ENCODE results near the gene APLP1.
"Not testable (repeated sequence)": the region's sequence is repeated elsewhere in the genome, so short reads cannot be mapped to it uniquely, and the experiment has no call there.

APLP1 gene

GRCh38 chr19:35901055-35901644, 32.8 kb downstream of the APLP1 start:
- peak overlapping the region; percentile 79; the same call in 1 of the 2 replicates for H3K4me3 ChIP-seq (ENCODE audit: low read length)

DNA sequence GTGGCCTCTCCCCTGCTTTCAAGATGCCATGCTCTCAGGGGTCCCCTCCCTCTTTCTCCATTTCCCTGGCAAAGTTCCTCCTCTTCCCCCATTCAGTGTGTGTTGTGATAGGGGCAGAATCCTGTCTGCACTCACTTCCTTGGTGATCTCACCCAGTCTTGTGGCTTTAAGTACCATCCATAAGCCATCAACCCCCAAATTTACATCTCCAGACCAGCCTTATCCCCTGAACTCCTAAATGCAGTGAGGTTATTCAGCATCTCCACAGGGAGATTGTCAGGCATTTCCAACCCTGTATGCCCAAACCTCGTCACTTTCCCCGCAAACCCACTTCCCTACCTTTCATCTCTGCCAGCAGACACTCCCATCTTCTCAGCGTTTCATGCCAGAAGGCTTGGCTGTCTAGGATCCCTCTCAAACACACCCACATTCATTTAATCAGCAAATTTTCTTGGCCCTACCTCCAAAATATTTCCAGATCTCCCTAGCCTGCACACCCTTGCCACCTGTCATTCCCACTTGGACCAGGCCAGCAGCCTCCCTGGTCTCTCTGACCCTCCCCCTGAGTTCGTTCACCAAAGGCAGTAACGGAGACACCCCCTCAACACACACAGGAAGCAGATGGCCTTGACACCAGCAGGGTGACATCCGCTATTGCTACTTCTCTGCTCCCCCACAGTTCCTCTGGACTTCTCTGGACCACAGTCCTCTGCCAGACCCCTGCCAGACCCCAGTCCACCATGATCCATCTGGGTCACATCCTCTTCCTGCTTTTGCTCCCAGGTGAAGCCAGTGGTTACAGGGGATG, 33.7 kb downstream of the APLP1 start, which contains the start of gene HCST:
Gene HCST (plus strand): TSS at position 676 of the 808 bp plus-strand sequence. CDS start 65 bp downstream, at position 741.
- H3K4me3 ChIP-seq (ENCODE audit: low read length) = peak within 1 kb of the TSS; percentile 54; the same call in 1 of the 2 replicates
- no peak for TF ChIP-seq ZNF274 (IDR thresholded peaks at IDR 0.05; ENCODE audit: low read depth, low read length)

More at GRCh38 chr19:35901055-35901644, 32.8 kb downstream of the APLP1 start:
- TF ChIP-seq ZNF274 (IDR thresholded peaks at IDR 0.05; ENCODE audit: low read depth, low read length) = no peak

DNA sequence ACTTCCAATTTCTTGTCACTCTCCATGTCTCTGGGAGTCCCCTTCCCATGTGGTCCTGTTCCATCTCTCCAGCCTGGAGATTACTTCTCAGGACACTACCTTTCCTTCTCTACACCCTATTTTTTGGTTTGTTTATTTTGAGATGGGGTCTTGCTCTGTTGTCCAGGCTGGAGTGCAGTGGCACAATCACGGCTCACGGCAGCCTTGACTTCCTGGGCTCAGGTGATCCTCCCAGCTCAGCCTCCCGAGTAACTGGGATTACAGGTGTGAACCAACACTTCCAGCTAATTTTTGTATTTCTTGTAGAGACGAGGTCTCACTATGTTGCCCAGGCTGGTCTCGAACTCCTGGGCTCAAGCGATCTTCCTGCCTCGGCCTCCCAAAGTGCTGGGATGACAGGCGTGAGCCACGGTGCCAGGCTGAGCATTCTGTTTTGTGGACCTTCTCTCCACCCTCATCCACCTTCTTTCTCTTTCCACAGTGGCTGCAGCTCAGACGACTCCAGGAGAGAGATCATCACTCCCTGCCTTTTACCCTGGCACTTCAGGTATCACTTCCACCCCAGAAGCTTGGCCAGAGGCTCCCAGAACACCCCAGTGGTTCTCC, 34.6 kb downstream of the APLP1 start:
- no peak for TF ChIP-seq ZNF274 (IDR thresholded peaks at IDR 0.05; ENCODE audit: low read depth, low read length)

DNA sequence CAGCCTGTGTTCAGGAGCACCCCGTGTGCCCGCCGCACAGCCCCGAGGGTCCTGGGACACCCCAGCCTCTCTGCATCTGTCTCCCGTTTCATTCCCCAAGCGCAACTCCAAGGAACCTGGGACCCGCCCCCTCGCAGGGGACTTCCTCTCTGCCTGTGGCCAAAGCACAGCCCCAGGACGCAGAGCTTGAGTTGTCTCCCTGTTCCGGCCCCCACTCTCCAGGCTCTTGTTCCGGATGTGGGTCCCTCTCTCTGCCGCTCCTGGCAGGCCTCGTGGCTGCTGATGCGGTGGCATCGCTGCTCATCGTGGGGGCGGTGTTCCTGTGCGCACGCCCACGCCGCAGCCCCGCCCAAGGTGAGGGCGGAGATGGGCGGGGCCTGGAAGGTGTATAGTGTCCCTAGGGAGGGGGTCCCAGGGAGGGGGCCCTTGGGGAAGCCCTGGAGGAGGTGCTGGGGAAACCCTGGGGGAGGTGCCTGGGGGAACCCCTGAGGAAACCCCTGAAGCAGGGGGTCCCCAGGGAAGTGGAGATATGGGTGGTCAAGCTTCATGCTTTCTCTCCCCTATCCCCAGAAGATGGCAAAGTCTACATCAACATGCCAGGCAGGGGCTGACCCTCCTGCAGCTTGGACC, 35.3 kb downstream of the APLP1 start:
- H3K4me3 ChIP-seq (ENCODE audit: low read length) = peak overlapping the region; percentile 54; the same call in 1 of the 2 replicates
- TF ChIP-seq ZNF274 (IDR thresholded peaks at IDR 0.05; ENCODE audit: low read depth, low read length) = no peak

More for the DNA sequence above, 34.6 kb downstream of the APLP1 start:
- H3K4me3 ChIP-seq (ENCODE audit: low read length) = peak overlapping the region; percentile 54; the same call in 1 of the 2 replicates

- H3K4me3 ChIP-seq (ENCODE audit: low read length) = no peak overlapping the region
- TF ChIP-seq ZNF274 (IDR thresholded peaks at IDR 0.05; ENCODE audit: low read depth, low read length) = no peak
These were observed 36.1 kb downstream of the APLP1 start for GRCh38 chr19:35904311-35905068.

GRCh38 chr19:35905178-35905727, 36.9 kb downstream of the APLP1 start:
- no peak for TF ChIP-seq ZNF274 (IDR thresholded peaks at IDR 0.05; ENCODE audit: low read depth, low read length)
- H3K4me3 ChIP-seq (ENCODE audit: low read length) = no peak overlapping the region

DNA sequence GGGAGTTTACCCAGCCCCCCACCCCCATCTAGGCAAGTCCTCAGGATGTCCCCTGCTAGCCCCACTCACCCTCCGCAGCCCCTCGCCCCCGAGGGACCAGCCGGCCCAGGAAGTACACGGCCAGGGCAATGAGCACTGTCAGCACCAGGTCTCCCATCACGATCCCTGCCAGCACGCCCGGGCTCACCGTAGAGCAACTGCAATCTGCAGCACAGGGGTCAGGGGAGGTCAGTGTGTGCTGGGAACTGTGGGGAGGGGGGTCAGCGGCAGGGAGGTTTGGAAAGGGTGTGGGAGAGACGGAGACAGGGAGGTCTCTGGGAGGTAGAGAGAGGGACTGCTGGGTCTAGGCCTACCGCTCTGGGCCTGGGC, 39.0 kb downstream of the APLP1 start:
- no peak for TF ChIP-seq ZNF274 (IDR thresholded peaks at IDR 0.05; ENCODE audit: low read depth, low read length)
- no peak overlapping the region for H3K4me3 ChIP-seq (ENCODE audit: low read length)

DNA sequence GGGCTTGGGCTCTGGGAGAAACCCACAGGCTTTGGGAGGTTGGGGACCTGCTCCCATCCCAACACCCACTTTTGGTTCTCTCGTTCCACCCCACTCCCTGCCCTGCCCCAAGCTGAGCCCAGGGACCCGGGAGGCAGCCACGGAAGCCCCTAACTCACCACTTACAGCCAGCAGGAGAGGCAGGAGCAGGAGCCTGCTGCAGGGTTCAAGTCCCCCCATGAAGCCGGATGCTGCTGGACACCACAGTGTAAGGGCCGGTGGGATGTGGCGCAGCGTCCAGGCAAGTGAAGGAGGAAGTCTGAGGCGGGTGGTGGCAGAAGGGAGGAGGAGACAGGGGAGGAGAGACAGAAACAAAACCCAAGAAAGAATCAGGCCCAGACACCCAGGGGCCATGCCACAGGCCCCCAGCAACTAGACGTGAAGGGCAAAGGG, 39.7 kb downstream of the APLP1 start, which contains the start of gene TYROBP:
Gene TYROBP (minus strand): TSS at position 286 of the 432 bp plus-strand sequence. CDS start 67 bp downstream, at position 219.
- H3K4me3 ChIP-seq (ENCODE audit: low read length) = no peak within 1 kb of the TSS
- TF ChIP-seq ZNF274 (IDR thresholded peaks at IDR 0.05; ENCODE audit: low read depth, low read length) = no peak

DNA sequence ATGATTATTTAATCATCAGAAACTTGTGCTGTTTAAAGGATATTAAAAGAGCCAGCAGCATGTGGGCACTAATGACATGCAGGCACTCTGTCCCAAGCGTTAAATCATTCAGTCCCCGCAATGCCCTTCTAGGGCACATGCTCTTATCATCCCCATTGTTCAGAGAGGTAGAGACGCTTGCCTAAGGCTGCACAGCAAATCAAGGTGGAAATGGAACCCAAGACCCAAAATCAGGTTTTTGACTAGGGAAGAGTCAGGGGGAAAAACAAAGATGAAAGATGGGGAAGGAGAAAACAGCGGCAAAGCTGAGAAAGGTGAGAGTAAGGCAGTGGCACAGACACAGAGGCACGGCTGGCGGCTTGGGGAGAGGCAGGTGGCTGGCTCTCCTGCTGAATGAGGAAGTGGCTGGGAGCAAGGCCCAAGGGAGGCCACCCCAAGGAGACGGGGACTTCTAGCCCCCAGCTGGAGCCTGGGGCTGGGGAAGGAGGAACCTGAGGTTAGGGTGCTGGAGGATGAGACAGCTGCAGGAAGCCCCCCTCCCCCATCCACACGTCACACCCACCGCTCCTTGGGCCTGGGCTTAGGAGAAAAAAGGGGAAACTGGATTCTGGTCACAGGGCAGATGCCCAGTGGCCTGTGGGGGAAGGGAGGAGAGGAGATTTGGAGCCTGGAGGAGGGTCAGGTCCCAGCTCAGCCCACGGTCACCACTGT, 40.8 kb downstream of the APLP1 start:
- no peak overlapping the region; the same call in 1 of the 2 replicates for H3K4me3 ChIP-seq (ENCODE audit: low read length)
- no peak for TF ChIP-seq ZNF274 (IDR thresholded peaks at IDR 0.05; ENCODE audit: low read depth, low read length)

GRCh38 chr19:35909684-35910035, 41.3 kb downstream of the APLP1 start:
- no peak overlapping the region; the same call in 1 of the 2 replicates for H3K4me3 ChIP-seq (ENCODE audit: low read length)
- no peak for TF ChIP-seq ZNF274 (IDR thresholded peaks at IDR 0.05; ENCODE audit: low read depth, low read length)

DNA sequence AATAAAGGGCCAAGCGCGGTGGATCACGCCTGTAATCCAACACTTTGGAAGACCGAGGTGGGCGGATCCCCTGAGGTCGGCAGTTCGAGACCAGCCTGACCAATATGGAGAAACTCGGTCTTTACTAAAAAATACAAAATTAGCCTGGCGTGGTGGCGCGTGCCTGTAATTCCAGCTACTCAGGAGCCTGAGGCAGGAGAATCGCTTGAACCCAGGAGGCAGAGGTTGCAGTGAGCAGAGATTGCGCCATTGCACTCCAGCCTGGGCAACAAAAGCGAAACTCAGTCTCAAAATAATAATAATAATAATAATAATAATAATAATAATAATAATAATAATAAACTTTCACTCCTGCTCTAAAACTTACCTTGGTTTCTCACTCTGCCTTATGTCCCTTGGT, 42.0 kb downstream of the APLP1 start:
- H3K4me3 ChIP-seq (ENCODE audit: low read length) = not testable (repeated sequence)

- no peak for TF ChIP-seq ZNF274 (IDR thresholded peaks at IDR 0.05; ENCODE audit: low read depth, low read length)
- no peak overlapping the region for H3K4me3 ChIP-seq (ENCODE audit: low read length)
These were observed 42.8 kb downstream of the APLP1 start for GRCh38 chr19:35911173-35911572.

DNA sequence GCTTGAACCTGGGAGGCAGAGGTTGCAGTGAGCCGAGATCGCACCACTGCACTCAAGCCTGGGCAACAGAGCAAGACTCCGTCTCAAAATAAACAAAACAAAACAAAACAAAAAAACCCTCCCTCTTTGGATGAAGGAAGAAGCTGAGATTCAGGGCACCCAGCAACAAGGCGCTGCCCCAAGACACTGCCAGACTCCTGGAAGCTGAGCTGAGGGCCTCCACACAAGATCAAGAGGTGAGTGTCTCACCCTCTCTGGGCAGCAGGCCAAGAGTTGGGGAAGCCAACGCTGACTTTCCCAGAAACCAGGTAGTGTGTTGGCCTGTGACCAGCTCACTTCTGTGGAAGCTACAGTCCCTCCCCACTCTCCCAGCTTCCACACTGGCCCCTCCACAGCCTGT, 43.4 kb downstream of the APLP1 start:
- TF ChIP-seq ZNF274 (IDR thresholded peaks at IDR 0.05; ENCODE audit: low read depth, low read length) = no peak
- H3K4me3 ChIP-seq (ENCODE audit: low read length) = no peak overlapping the region
